ENCODE measurements around the gene PREPL.

DNA sequence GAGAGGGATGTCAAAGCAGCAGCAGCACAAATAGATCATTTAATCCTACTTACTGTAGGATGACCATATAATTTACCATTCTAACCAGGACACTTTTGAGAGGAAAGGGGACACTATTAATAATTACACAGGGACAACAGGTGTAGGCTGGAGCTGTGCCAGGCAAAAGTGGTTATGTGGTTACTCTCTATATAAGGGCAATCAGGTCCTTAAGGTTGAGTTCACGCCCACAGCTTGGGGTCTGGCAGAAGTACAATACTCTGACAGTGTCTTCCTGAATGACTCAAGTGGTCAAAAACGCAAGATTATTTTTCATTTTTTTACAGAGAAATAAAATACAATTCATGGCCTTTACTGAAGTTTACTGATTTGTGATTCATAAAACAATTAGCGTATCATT, 2.8 kb downstream of the PREPL start:
- TF ChIP-seq, protein P1, sequence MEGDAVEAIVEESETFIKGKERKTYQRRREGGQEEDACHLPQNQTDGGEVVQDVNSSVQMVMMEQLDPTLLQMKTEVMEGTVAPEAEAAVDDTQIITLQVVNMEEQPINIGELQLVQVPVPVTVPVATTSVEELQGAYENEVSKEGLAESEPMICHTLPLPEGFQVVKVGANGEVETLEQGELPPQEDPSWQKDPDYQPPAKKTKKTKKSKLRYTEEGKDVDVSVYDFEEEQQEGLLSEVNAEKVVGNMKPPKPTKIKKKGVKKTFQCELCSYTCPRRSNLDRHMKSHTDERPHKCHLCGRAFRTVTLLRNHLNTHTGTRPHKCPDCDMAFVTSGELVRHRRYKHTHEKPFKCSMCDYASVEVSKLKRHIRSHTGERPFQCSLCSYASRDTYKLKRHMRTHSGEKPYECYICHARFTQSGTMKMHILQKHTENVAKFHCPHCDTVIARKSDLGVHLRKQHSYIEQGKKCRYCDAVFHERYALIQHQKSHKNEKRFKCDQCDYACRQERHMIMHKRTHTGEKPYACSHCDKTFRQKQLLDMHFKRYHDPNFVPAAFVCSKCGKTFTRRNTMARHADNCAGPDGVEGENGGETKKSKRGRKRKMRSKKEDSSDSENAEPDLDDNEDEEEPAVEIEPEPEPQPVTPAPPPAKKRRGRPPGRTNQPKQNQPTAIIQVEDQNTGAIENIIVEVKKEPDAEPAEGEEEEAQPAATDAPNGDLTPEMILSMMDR (IDR thresholded peaks at IDR 0.05) = no peak
- no peak for TF ChIP-seq POLR2A (IDR thresholded peaks at IDR 0.05)
